HuH-7.5 (cell line): Measurements from ENCODE around the gene UCKL1.
"Not testable (repeated sequence)": the region's sequence is repeated elsewhere in the genome, so short reads cannot be mapped to it uniquely, and the experiment has no call there.

Source experiments
- DNase-seq: peaks from one replicate; pipeline ENCODE4 v3.0.0; 2011; ENCODE audit warnings: low spot score

The UCKL1 gene

DNA sequence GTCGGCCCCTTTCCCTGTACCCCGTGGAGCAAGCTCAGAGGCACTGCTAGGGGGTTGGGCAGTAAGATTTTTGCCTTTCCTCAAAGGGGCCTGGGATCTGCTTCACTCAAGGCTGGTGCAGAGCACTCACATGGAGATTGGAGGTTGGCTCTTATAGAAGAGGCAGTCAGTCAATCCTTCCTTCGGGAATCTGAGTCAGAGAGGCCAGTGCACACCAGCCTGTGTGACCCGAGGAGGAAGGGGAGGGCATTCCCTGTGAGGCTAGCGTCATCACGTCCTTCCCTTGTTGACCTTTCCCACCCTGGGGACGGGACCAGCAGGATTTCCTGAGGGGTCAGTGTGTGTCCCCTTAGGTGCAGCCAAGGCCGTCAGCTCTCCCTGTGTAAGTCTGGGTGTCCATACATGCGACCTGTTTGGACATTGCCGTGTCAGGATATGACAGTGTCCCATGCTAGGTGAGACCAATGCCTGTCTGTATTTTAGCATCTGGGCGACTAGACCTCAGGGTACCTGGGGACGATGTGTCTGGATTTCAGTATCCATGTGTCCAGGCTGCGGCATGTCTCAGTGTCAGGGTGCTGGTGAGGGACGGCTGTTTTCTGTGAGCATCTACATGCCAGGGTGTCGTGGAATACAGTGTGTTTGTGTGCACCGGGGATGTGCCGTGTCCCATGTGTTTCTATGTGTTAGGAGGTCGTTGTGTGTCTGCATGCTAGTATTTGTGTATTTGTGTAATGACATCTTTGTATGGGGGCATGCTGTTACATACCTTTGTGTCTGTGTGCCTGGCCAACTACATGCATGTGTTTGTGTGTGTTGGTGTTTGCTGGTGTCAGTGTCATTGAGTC lies 16.3 kb upstream of the UCKL1 start:
- no peak for DNase-seq

DNA sequence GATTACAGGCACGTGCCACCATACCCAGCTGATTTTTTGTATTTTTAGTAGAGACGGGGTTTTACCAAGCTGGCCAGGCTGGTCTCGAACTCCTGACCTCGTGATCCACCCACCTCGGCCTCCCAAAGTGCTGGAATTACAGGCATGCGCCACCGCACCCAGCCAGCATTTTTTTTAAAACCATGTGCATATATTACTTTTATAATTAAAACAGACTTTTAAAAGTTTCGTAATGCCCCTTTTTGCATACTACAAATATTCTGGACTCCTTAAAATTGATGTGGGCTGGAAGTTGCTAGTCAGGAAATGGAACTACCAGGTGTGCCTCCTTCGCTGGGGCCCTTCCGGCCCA lies 15.7 kb upstream of the UCKL1 start:
- not testable (repeated sequence) for DNase-seq

DNA sequence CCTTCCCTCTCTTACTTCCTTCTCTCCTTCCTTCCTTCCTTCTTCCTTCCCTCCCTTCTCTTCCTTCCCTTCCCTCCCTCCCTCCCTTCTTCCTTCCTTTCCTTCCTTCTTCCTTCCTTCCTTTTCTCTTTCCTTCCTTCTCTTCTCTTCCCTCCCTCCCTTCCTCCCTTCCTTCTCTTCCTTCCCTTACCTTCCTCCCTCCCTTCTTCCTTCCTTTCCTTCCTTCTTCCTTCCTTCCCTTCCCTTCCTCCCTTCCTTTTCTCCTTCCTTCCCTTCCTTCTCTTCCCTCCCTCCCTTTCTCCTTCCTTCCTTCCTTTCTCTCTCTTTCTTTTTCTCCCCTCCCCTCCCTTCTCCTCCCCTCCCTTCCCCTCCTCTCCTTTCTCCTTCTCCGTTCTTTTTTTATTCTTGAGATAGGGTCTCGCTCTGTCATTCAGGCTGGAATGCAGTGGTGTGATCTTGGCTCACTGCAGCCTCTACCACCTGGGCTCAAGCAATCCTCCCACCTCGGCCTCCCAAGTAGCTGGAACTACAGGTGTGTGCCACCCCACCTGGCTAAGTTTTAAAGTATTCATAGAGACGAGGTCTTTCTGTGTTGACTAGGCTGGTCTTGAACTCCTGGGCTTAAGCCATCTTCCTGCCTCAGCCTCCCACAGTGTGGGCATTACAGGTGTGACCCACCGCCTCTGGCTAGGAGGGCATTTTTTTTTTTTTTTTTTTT lies 14.7 kb upstream of the UCKL1 start:
- DNase-seq: no peak

DNA sequence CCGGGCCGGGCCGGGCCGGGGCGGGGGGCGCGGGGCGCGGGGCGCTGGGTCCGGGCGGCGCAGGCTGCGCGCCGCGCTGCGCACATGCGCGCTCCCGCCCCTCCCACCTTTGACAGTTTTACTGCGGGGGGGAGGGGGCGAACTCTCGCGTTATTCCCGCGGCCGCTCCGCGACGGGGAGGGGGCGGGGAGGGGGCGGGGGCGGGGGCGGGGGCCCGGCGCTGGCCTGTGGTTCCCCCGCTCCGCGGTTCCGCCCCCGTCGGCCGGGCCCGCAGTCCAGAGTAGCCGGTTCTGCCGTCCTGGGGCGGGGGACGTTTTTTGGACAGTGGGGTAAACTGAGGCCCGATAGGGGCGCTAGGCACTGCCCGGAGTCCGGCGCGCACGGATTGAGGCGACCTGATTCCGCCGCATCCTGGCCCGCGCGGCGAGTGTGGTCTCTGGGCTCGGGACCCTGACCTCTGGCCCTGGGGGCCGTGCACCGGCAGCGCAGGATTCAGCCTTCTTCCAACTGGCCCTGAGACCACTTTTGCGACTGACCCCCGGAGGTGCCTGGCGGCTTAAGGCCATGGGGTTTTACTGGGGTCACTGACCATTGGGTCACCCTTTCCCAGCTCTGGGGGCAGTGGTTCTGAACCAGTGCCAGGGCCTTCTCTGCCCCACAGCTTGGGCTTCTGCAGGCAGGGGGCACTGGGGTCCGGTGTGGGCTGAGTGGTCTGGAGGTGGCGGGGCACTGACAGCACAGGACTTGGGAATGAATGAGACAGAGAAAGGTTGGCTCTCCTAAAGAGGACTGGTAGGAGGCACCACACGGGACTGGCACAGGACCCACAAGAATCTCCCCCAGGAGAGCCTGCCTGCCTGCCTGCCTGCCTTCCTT lies 13.9 kb upstream of the UCKL1 start, which contains the start of gene ZNF512B:
TSS of gene ZNF512B (minus strand) at position 93 of the 876 bp plus-strand sequence. CDS start 1,980 bp downstream, outside the sequence.
- DNase-seq: no peak

DNA sequence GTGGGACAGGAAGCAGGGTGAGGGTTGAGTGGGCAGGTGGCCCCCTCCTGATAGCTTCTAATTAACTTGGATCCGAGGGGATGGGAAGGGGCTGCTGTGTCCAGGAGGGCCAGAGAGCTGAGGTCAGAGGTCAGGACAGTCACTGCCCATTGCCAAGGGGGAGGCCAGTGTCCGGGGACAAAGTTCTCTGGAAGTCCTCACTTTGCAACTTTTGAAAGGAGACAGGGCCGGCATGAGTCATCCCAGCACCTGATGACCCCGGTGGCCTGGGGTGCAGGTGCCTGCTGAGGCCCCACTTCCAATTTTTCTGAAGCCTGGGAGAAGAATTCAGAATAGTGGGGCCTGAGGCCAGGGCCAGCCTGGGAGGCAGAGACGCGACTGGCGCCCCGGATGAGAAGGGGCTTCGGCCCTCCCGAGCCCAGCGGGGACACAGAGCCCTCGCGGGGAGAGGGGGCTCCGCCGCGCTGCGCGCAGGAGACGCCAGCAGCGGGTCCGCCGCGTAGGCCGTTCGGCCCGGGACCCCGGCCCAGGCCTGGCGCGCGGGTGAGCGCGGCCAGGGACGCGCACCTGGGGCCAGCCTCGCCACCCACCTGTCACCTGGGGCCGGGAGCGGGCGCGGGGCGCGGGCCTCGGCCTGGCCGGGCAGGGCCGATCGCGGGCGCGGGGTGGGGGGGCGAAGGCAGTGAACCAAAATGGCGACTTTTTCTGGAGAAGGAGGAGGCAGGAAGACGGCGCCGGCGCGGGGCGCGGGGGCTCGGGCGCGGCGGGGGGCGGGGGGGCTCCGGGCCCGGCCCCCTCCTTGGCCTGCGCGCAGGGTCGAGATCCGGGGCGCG lies 12.9 kb upstream of the UCKL1 start:
- DNase-seq: no peak

DNA sequence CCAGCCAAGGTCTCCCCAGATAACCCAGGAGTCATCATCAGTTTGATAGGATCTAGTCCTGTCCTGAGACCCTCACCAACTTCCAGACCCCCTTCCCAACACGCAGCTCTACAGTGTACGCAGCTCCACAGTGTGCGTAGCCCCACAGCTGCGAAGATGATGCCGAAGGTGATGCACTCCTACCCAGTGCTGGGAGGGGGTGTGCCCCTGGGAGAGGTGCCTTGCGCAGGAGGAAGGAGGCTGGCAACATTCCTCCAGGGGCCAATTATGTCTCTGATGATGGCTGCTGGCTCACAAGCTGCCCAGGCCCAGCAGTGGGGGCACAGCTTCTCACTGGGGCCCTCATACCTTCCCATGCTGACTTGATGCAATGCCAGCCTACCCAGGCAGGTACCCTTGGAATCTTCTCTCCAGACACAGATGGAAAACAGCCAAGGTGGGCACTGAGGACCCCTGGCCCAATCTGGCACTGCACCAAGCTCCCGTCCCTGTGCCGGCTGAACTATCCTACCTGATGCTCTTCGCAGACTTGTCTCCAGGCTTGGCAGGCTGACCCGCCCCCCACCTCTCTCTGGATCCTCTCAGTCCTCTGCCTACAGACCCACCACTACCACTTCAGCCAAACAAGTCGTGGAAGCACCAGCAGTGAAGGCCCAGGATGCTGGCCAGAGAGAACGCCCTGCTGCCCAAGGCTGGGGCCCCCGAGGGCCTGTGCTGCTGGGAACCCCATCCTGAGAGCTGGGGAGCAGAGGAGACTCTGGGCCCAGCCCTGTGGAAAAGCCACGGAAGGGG lies 12.1 kb upstream of the UCKL1 start:
- DNase-seq: no peak

DNA sequence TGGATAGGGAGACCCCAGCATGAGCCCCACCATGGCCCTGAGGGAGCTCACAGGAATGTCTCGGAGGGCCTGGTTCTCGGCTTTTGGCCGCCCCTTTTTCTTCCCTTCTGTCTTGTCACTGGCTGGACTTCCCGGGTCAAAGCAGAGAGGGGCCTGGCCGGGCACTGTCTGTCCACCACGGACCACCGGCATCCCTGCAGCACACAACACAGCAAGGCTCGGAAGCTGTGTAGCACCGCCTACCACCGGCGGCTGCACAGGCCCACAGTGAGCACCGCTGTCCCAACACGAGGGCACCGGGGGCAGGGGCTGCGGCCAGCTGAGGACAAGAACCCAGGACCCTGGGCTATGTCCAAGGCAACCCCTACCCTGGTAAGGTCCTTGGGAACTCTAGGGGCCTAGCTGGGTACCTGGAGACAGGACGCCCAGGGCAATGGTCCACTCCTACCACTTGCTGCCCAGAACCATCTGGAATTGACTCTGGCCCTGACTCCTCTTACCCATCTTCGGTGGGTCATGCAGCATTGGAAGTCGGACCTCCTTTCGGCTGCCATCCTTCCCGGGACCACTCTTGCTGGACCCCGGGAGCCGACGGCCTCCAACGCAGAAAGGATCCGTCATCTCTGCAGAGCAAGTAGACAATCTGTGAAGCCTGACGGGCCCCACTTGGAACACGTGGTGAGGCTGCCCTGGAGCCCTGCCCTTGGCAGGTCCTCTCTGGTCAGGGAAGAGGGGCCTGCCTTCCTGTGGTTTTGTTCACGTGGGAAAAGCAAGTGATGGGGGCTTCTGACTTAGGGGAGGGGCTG lies 11.3 kb upstream of the UCKL1 start:
- no peak for DNase-seq

DNA sequence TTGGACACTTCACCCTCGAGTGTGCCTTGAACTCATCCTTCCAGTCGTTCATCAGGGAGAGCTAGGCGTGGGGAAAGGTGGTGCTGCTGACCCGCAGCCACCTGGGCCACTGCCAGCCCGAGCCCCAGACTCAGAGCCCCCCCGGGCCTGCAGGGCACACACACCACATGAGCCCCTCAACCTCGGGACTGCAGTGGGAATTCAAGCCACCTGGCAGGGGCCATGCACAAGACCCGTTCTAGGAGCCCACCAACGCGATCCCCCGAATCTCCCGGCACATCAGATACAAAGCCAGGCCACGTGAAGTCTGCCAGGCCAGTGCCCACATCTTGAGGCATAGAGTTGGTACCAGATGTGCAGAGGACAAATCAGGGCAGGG lies 10.7 kb upstream of the UCKL1 start:
- DNase-seq: no peak

DNA sequence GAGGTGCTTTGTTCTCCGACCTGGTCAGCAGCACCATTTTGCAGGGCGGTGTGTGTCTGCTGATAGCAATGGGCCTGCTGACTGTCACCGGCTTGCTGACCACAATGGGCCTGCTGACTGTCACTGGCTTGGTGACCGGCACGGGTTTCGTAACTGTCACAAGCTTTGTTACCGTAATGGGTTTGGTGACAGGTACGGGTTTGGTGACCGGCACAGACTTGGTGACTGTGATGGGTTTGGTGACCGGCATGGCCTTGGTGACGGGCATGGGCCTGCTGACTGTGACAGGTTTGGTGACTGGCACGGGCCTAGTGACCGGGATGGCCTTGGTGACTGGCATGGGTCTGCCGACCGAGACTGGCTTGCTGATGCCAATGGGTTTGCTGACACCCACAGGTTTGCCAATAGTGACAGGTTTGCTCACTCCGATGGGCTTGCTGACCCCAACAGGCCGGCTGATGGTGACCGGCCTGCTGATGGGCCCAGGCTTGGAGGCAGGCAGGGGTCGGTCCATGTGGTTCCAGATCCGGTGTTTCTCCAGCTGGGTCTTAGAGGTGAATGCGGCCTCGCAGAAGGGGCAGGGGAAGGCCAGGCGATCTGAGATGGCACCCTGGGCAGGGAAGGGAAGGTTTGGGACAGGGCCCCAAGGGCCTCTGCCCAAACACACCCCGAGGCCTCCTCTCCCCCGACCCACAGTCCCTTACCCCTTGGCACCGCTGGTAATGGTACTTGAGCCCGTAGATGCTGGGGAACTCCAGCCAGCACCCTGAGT lies 10.1 kb upstream of the UCKL1 start:
- no peak for DNase-seq

DNA sequence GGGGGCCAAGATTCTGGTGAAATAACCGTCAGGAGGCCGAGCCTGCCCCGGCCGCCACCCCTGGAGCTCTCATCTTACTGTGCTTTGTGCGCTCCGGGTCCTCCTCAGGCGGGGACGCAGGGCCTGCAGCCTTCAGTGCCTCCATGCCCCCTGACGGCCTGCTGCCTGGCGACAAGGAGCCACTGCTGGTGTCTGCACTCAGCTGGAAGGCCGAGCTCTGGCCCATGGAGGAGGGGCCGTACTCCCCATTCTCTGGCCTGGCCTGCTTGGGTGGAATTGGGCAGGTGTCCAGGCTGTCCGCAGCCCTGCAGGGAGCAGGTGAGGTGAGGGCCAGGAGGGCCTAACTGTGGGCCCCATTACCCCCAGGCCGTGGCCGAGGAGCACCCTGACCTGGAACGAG lies 8.2 kb upstream of the UCKL1 start:
- no peak for DNase-seq

DNA sequence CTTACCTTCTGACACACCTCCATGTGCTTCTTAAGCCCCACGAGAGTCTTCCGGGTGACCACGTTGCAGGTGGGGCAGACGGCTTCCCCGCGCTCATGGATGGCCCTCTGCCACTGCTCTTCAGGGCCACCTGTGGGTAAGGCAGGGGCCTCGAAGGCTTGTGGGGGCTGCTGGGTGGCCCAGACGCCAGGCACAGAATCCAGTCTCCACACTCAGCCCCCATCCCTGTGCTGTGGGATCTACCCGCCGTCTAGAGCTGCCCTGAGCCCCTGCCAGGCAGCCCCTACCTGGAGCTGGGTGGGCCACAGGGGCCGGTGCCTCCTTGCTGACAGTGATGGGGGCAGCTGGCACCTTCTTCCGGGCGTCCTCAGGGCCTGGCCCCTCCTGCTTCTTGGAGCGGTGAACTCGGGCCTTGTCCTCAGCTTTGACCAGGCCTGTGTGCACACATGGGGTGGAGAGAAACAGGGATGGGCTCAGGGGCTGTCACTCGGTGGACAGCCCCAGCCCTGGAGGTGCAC lies 7.6 kb upstream of the UCKL1 start:
- no peak for DNase-seq

DNA sequence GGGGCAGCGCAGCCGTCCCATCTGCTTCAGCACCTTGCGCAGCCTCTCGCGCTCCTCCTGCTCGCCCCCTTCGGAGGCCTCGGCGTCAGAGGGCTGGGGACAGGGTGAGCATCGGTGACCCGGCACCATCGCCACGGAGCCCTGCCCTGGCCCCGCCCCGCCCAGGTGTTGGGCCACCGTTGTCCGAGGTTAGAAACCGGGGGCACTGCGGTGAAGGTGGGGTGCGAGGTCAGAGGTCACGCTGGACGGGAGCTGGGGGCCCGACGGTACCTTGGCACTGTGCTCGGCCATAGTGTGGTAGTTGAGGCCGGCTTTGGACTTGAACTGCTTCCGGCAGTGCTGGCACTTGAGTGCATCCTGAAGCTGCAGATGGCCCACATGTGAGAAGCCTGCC lies 7.1 kb upstream of the UCKL1 start:
- no peak for DNase-seq

DNA sequence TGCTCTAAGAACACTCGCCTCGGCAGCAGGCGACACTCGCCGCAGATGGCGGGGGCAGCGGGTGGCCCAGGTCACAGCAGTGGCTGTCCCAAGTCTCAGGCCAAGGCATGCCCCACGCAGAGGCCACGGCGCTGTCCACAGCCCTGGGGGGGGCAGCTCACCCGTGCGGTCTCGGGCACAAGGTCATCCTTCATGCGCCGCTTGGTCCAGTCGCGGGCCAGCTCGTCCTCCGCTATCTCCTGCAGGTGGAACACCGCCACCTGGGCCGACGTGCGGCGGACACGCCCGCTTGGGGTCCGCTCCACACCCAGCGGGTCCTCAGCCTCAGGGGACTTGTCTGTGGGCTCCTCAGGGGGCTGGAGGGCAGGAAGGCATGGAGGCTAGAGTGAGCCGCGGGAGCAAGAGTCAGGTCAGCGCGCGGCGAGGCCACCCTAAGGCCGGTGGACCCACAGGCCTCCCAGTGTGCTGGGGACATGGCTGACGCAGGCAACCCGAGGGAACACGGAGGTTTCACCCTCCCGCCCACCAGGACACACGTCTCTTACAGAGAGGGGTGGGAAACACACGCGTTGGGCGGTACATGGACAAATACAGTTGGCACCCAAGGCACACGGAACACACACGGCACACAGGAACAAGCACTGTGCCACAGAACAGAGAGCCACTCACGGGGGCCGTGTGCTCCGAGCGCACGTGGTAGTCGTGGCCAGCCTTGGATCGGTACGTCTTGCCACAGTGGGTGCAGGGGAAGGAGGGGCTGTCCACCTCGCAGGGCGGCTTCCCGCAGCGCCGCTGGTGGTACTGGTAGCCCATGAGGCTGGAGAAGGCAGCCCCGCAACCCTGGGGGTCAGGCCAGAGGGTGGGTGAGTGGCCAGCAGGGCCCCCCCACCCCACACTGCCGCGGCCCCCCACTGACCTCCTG lies 6.5 kb upstream of the UCKL1 start:
- DNase-seq: no peak

DNA sequence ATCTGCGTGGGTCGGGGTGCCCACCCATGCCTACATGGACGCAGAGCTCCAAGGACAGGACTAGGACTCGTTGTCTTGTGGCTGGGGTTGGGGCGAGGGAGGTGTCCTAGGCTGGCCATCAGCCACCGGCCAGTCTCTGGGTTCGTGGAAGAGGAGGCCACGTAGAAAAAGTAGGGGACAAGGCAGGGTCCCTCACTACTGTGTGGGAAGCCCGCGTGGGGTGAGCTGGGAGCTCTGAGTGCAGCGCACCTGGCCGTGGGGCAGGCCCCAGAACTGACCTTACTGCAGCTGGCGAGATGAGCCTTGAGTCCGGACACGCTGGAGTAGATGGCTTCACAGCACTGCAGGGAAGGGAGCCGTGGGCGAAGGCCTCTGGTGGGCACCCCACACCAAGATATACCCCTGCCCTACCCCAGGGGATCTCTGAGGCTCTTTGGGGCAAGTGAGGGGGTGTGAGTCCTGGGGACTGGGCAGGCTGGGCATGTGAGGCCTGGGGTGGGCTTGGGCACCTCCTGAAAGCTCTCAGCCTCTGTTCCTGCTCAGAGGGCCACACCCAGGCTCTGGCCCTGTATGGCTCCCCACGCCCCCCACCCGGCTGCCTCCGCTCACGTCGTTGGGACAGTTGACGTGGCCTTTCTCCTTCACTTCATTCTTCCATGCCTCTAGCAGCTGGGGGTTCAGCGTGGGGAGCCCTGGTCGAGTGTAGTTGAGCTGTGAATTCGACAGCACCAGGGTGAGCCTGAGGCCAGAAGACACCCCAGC lies 5.6 kb upstream of the UCKL1 start:
- no peak for DNase-seq

DNA sequence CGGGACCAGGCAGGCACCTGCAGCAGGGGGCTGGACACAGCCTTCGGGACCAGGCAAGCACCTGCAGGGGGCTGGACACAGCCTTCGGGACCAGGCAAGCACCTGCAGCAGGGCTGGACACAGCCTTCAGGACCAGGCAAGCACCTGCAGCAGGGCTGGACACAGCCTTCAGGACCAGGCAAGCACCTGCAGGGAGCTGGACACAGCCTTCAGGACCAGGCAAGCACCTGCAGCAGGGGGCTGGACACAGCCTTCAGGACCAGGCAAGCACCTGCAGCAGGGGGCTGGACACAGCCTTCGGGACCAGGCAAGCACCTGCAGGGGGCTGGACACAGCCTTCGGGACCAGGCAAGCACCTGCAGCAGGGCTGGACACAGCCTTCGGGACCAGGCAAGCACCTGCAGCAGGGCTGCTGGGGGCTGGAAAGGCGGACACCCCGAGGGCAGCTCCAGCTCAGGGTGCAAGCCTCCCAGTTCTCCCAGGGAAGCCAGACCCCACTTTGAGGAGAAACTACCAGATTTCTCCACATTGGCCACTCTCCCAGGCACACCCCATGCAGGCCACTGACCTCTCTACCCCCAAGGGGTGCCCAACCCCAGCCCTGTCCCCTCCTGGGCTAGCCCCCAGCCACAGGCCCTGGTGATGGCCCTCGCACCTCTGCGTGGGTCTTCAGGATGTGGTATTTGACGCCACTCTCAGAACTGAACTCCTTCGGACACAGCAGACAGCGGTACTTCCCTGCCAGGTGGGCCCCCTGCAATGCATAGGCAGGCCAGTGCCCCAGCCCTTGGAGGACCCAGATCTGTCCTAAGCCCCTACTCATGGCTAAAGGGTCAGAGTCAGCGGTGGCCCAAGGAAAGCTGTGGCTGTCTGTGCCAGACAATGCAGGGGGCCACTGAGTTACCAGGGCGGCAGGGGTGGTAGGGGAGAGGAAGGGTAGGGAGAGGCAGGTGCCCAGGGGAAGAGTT lies 4.7 kb upstream of the UCKL1 start:
- DNase-seq: not testable (repeated sequence)

DNA sequence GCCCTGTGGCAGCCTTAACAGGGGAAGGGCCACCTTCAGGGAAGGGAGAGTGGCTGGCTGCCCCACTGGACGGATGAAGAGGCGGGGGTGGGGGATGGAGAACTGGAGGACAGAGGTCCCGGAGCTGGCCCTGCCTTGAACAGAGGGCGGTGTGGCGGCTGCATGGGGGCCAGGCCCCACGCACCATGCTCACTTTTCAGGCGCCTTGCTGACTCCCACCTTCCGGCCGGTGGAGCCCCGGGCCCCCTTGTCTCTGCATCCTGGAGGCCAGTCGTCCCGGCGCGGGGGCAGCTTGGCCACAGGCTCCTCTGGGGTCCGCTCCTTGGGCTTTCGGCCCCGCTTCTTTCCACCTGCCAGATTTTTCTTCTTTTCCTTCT lies 3.5 kb upstream of the UCKL1 start:
- DNase-seq: no peak
